ENCODE data around the gene GK. TPM values are rescaled to one million over a fixed set of nuclear protein-coding genes. Genes with fewer than 3 reads are reported as not detected.

GK gene
- total and polyA plus RNA-seq, 3 donors from 2014 or later, result 3.3 to 10.5 (median 5.0) TPM

DNA sequence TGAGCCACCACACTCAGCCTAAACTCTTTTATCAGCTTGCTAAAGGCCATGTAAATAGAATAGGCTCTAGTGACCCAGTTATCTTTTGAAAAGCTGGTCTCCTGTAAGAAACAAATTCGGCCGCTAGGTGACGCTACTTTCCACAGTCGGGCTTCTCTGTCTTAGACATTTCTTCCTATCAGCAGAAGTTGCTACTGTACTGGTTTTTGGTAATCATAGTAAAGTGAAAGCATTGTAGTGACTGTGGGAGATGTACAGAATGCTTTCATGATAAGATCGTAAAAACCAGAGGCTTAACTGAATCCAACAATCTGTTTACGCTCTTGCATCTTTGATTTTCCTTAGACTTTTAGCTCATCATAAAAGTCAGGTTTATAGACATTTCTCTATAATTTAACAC lies 82.6 kb downstream of the GK start:
- TF ChIP-seq, protein P1, sequence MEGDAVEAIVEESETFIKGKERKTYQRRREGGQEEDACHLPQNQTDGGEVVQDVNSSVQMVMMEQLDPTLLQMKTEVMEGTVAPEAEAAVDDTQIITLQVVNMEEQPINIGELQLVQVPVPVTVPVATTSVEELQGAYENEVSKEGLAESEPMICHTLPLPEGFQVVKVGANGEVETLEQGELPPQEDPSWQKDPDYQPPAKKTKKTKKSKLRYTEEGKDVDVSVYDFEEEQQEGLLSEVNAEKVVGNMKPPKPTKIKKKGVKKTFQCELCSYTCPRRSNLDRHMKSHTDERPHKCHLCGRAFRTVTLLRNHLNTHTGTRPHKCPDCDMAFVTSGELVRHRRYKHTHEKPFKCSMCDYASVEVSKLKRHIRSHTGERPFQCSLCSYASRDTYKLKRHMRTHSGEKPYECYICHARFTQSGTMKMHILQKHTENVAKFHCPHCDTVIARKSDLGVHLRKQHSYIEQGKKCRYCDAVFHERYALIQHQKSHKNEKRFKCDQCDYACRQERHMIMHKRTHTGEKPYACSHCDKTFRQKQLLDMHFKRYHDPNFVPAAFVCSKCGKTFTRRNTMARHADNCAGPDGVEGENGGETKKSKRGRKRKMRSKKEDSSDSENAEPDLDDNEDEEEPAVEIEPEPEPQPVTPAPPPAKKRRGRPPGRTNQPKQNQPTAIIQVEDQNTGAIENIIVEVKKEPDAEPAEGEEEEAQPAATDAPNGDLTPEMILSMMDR (IDR thresholded peaks at IDR 0.05), result peak; percentile 51 to 62 (median 57)
- no peak for TF ChIP-seq POLR2A (IDR thresholded peaks at IDR 0.05)
- WGBS, 2 donors, result 6 to 8% methylated on average over 6 of the region's 6 CpGs
- Histone ChIP-seq H3K4me1 (no peaks in the 10 kb centered on the region), H3K36me3 (ENCODE audit: low read depth, missing control alignments) (no peaks in the 10 kb centered on the region), H3K27me3 (no peaks in the 10 kb centered on the region), H3K9me3 (no peaks in the 10 kb centered on the region), H3K4me3 (no peak overlapping the region), H3K27ac (no peak overlapping the region)
- intact Hi-C loops (cut with DNase I; ENCODE audit: low total_unique reads), result no loop called here
- peak; percentile 87 for DNase-seq

DNA sequence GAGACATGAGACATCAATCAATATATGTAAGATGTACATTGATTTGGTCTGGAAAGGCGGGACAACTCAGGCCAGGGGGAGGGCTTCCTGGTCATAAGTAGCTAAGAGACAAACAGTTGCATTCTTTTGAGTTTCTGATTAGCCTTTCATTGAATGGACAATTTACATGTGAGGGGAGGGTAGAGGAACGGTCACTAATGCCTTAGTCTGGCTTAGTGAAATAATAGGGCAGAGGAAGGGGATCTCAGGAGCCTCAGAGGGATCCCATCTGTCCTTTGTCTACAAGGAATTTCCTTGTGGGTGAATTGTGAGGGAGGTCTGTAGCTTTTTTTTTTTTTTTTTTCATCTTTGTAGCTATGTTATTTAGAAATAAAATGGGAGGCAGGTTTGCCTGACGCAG lies 88.3 kb downstream of the GK start:
- Histone ChIP-seq H3K9me3 (no peaks in the 10 kb centered on the region), H3K27me3 (no peaks in the 10 kb centered on the region), H3K4me1 (no peaks in the 10 kb centered on the region), H3K4me3 (no peak overlapping the region), H3K27ac (no peak overlapping the region), H3K36me3 (ENCODE audit: low read depth, missing control alignments) (no peaks in the 10 kb centered on the region)
- intact Hi-C loops (cut with DNase I; ENCODE audit: low total_unique reads), result no loop called here
- no peak for TF ChIP-seq POLR2A (IDR thresholded peaks at IDR 0.05)
- TF ChIP-seq, protein P1 (IDR thresholded peaks at IDR 0.05), result no peak
- no peak for DNase-seq
- 44 to 93% methylated on average over 2 to 3 of the region's 3 CpGs for WGBS, 2 donors

DNA sequence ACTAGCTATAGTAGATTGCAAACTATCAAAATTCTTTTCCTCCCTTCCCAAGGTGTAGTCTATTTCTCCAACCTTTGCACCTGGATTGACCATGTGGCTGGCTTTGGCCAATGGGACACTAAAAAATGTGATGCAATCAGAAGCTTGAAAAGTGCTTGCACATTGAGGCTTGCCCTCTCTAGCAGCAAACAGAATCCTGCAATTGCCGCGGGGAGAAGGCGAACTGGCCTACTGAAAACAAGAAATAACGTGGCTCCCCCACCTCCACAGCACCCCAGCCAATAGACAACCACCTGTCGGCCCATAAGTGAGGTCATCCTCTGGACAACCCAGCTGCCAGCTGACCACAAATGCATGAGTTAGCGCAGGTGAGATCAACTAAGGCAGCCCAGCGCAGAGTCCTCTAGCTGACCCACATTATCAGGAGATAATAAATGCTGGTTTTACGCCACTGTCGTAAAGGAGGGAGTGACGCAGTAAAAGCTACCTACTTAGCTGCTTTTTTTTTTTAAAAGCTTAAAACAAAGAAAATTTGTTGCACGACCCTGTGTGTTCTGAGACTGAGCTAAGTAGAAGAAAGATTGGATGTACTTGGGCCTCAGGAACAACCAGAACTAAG lies 95.2 kb downstream of the GK start:
- Histone ChIP-seq H3K27ac (no peak overlapping the region), H3K9me3 (no peaks in the 10 kb centered on the region), H3K27me3 (no peaks in the 10 kb centered on the region), H3K4me1 (no peaks in the 10 kb centered on the region), H3K4me3 (peak overlapping the region in 1 of 2 donors; percentile 5), H3K36me3 (ENCODE audit: low read depth, missing control alignments) (no peaks in the 10 kb centered on the region)
- DNase-seq, result peak; percentile 16
- 59 to 71% methylated on average over 11 of the region's 11 CpGs for WGBS, 2 donors
- intact Hi-C loops (cut with DNase I; ENCODE audit: low total_unique reads), result no loop called here
- TF ChIP-seq, protein P1 (IDR thresholded peaks at IDR 0.05), result no peak
- no peak for TF ChIP-seq POLR2A (IDR thresholded peaks at IDR 0.05)

DNA sequence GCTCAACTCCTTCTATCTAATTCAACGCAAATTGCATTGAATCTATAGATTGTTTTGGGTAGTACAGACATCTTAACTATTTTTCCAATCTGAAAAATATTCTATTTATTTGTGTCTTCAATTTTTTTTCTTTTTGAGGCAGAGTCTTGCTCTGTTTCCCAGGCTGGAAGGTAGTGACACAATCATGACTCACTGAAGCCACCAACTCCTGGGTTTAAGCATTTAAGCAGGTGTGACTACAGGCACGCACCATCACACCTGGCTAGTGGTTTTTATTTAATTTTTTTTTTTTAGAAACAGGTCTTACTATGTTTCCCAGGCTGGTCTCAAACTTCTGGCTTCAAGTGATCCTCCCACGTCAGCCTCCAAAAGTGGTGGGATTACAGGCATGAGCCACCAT lies 98.3 kb downstream of the GK start:
- WGBS, 2 donors, result 94 to 95% methylated on average over 3 of the region's 3 CpGs

More for the DNA sequence above, 98.3 kb downstream of the GK start:
- Histone ChIP-seq H3K4me1 (no peaks in the 10 kb centered on the region), H3K4me3 (no peak overlapping the region), H3K9me3 (no peaks in the 10 kb centered on the region), H3K27me3 (no peaks in the 10 kb centered on the region), H3K27ac (no peak overlapping the region), H3K36me3 (ENCODE audit: low read depth, missing control alignments) (no peaks in the 10 kb centered on the region)
- TF ChIP-seq POLR2A (IDR thresholded peaks at IDR 0.05), result no peak
- TF ChIP-seq, protein P1 (IDR thresholded peaks at IDR 0.05), result no peak
- intact Hi-C loops (cut with DNase I; ENCODE audit: low total_unique reads), result no loop called here
- no peak for DNase-seq

Data from testis (tissue), 3 donors.